HG02938 (cell line): ENCODE measurements around the gene ABHD17C.
"Not testable (repeated sequence)": the region's sequence is repeated elsewhere in the genome, so short reads cannot be mapped to it uniquely, and the experiment has no call there.

Experiments
- ATAC-seq: cut with Tn5 transposase; IDR thresholded peaks from one replicate; pipeline ENCODE4 v1.9.1; 2021; ENCODE audit warnings: mild to moderate bottlenecking, moderate library complexity; ENCODE audit not compliant: unreplicated experiment

The ABHD17C gene

GRCh38 chr15:80760960-80761359 is 65.8 kb downstream of the ABHD17C start:
- no peak for ATAC-seq

- no peak for ATAC-seq
Measured at GRCh38 chr15:80761754-80762153, 66.6 kb downstream of the ABHD17C start.

- ATAC-seq: not testable (repeated sequence)
Measured at GRCh38 chr15:80763235-80763634, 68.1 kb downstream of the ABHD17C start.

GRCh38 chr15:80764535-80764934 is 69.4 kb downstream of the ABHD17C start:
- no peak for ATAC-seq

GRCh38 chr15:80766275-80766674 is 71.2 kb downstream of the ABHD17C start:
- no peak for ATAC-seq

GRCh38 chr15:80768158-80768557 is 73.0 kb downstream of the ABHD17C start:
- no peak for ATAC-seq

GRCh38 chr15:80769153-80769828 is 74.2 kb downstream of the ABHD17C start:
- no peak for ATAC-seq

GRCh38 chr15:80769829-80770705 is 75.0 kb downstream of the ABHD17C start:
- no peak for ATAC-seq

GRCh38 chr15:80773122-80773551 is 78.0 kb downstream of the ABHD17C start:
- no peak for ATAC-seq

- ATAC-seq: no peak
Measured at GRCh38 chr15:80773792-80774352, 78.8 kb downstream of the ABHD17C start.

- no peak for ATAC-seq
Measured at GRCh38 chr15:80774486-80774885, 79.4 kb downstream of the ABHD17C start.

GRCh38 chr15:80775338-80775737 is 80.2 kb downstream of the ABHD17C start:
- ATAC-seq: no peak

- ATAC-seq: no peak
Measured at GRCh38 chr15:80776420-80777045, 81.4 kb downstream of the ABHD17C start.

GRCh38 chr15:80777137-80777536 is 82.0 kb downstream of the ABHD17C start:
- no peak for ATAC-seq

- no peak for ATAC-seq
Measured at GRCh38 chr15:80777826-80778620, 82.9 kb downstream of the ABHD17C start.

GRCh38 chr15:80778621-80778963 is 83.5 kb downstream of the ABHD17C start:
- no peak for ATAC-seq

- no peak for ATAC-seq
Measured at GRCh38 chr15:80778964-80779657, 84.0 kb downstream of the ABHD17C start, which contains the start of gene CEMIP. CEMIP (plus strand) TSS chr15:80779370; CDS start chr15:80873880, 94,510 bp downstream.

- no peak for ATAC-seq
Measured at GRCh38 chr15:80779658-80780415, 84.7 kb downstream of the ABHD17C start.
